C4-2B (cell line): Measurements from ENCODE around the gene RALGAPA2.

Experiments used
- CTCF ChIP-seq: fragments of 450-650 bp; conservative IDR thresholded peaks from 2 replicates; pipeline ENCODE4 v1.5.1; 2017; ENCODE audit warnings: mild to moderate bottlenecking
- ZFX ChIP-seq: fragments of 450-650 bp; IDR thresholded peaks from 2 replicates; pipeline ENCODE4 v1.6.1; 2017

GRCh38 chr20:20687319-20687718, 25.1 kb downstream of the RALGAPA2 start:
- TF ChIP-seq ZFX, result no peak
- TF ChIP-seq CTCF, result no peak
